GM23248 (cell line): ENCODE measurements around the gene WDR87.

Source experiments
- EZH2 ChIP-seq: fragments of 200-600 bp; sonication (generic); IDR thresholded peaks from 2 replicates; pipeline ENCODE4 v1.6.1; 2018; ENCODE audit warnings: antibody characterized with exemption, mild to moderate bottlenecking; ENCODE audit not compliant: insufficient read depth, poor library complexity, severe bottlenecking
- EZH2phosphoT487 ChIP-seq: fragments of 200-600 bp; sonication (generic); IDR thresholded peaks from 2 replicates; pipeline ENCODE4 v1.6.1; 2018; ENCODE audit warnings: antibody characterized with exemption, moderate library complexity, mild to moderate bottlenecking, low read depth; ENCODE audit not compliant: insufficient read depth

GRCh38 chr19:37909661-37910199 is 3.3 kb upstream of the WDR87 start:
- TF ChIP-seq EZH2 (no peak), EZH2phosphoT487 (no peak)
